ENCODE data around the gene MAP2.
A peak's percentile ranks its signal among the peaks of the same experiment; 100 is the strongest.

The MAP2 gene

GRCh38 chr2:209579230-209579749 lies 155.4 kb downstream of the MAP2 start:
- DNase-seq (ENCODE audit: low read depth): no peak

DNA sequence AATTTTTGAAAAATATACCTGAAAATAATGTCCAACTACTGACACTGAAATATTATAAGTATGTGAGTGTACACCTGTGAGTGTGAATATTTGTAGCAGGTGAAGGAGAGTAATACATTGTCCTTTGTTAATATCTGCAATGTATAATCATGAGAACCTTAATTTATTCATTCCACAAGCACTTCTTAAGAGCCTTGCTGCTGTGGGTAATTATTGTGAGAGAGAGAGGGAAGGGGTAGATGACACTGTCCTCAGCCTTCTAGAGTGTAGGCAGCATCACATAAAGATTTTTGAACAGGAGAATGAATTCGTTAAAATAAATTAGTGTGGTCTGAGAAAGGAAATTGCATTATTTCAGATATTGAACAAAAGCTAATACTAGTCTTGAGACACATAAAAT lies 157.2 kb downstream of the MAP2 start:
- H3K4me3 ChIP-seq (ENCODE audit: control insufficient read depth, low read depth, low read length): no peak overlapping the region
- no peak for DNase-seq (ENCODE audit: low read depth)
- no peak for TF ChIP-seq CTCF (IDR thresholded peaks at IDR 0.05; ENCODE audit: control insufficient read depth, insufficient read depth, low read depth, low read length, missing control alignments)

More at GRCh38 chr2:209579230-209579749, 155.4 kb downstream of the MAP2 start:
- TF ChIP-seq CTCF (IDR thresholded peaks at IDR 0.05; ENCODE audit: control insufficient read depth, insufficient read depth, low read depth, low read length, missing control alignments): no peak
- peak overlapping the region; percentile 14 for H3K4me3 ChIP-seq (ENCODE audit: control insufficient read depth, low read depth, low read length)

GRCh38 chr2:209582281-209582680 lies 158.4 kb downstream of the MAP2 start:
- no peak for DNase-seq (ENCODE audit: low read depth)
- TF ChIP-seq CTCF (IDR thresholded peaks at IDR 0.05; ENCODE audit: control insufficient read depth, insufficient read depth, low read depth, low read length, missing control alignments): no peak

GRCh38 chr2:209584472-209584871 lies 160.6 kb downstream of the MAP2 start:
- no peak for TF ChIP-seq CTCF (IDR thresholded peaks at IDR 0.05; ENCODE audit: control insufficient read depth, insufficient read depth, low read depth, low read length, missing control alignments)
- DNase-seq (ENCODE audit: low read depth): no peak
- H3K4me3 ChIP-seq (ENCODE audit: control insufficient read depth, low read depth, low read length): no peak overlapping the region

More at GRCh38 chr2:209582281-209582680, 158.4 kb downstream of the MAP2 start:
- no peak overlapping the region for H3K4me3 ChIP-seq (ENCODE audit: control insufficient read depth, low read depth, low read length)

DNA sequence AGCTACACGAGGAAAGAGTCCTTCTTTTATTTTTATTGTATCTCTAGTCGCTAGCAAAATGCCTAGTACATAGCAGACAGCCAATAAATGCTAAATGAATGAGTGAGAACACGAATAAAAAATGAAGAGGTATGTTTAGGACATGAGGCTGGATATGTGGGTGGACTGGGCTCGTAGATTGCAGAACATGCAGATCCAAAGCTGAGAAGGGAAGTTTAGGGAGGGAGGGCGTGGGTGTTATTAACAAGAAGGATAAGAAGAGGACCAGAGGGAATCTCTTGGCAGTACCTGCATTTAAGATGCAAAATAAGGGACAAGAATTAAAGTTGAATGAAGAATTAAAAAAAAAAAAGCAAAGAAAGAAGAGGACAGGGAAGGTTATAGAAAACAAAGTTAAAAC lies 161.1 kb downstream of the MAP2 start:
- no peak for DNase-seq (ENCODE audit: low read depth)
- no peak overlapping the region for H3K4me3 ChIP-seq (ENCODE audit: control insufficient read depth, low read depth, low read length)
- TF ChIP-seq CTCF (IDR thresholded peaks at IDR 0.05; ENCODE audit: control insufficient read depth, insufficient read depth, low read depth, low read length, missing control alignments): no peak

GRCh38 chr2:209591021-209591420 lies 167.2 kb downstream of the MAP2 start:
- DNase-seq (ENCODE audit: low read depth): no peak
- TF ChIP-seq CTCF (IDR thresholded peaks at IDR 0.05; ENCODE audit: control insufficient read depth, insufficient read depth, low read depth, low read length, missing control alignments): no peak
- H3K4me3 ChIP-seq (ENCODE audit: control insufficient read depth, low read depth, low read length): no peak overlapping the region

DNA sequence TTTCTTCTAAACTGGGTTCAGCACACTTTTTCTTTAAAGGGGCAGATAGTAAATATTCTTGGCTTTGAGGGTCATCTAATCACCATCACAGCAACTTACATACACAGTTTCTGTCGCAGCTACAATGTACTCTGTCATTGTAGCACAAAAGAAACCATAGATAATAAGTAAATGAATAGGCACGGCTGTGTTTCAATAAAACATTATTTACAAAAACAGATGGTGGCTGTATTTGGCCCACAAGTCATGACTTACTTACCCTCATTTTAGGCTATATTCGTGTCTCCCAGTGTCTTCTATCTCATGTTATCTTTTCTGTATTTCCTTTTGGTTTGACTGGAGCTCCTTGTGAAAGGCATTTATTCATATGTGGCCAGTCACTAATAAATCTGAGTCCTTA lies 168.3 kb downstream of the MAP2 start:
- TF ChIP-seq CTCF (IDR thresholded peaks at IDR 0.05; ENCODE audit: control insufficient read depth, insufficient read depth, low read depth, low read length, missing control alignments): no peak
- H3K4me3 ChIP-seq (ENCODE audit: control insufficient read depth, low read depth, low read length): no peak overlapping the region
- DNase-seq (ENCODE audit: low read depth): no peak
